GM23338 (cell line): Measurements from ENCODE around the gene DCST2. TPM values are rescaled to one million over a fixed set of nuclear protein-coding genes. Genes with fewer than 3 reads are reported as not detected.

Experiments
- ATAC-seq: fragments of 200-7000 bp; cut with Tn5 transposase; 3 replicates; pipeline ENCODE4 v1.9.1; 2020
- DNase-seq: peaks from one replicate; pipeline ENCODE4 v3.0.0-alpha.2; 2015; ENCODE audit warnings: low spot score
- H2AFZ ChIP-seq: fragments of 200-600 bp; sonication (generic); 2 replicates; pipeline ENCODE4 v1.8.0; 2016; ENCODE audit warnings: antibody characterized with exemption, mild to moderate bottlenecking, moderate library complexity
- H3F3A ChIP-seq: fragments of 200-600 bp; sonication (generic); replicated peaks from 2 replicates; pipeline ENCODE4 v1.8.0; 2017; ENCODE audit warnings: antibody characterized with exemption, mixed run types, low read depth
- H3K27ac ChIP-seq: fragments of 200-600 bp; sonication (generic); 2 replicates; pipeline ENCODE4 v1.6.1; 2016; ENCODE audit warnings: low read depth
- H3K27me3 ChIP-seq: fragments of 200-600 bp; sonication (generic); 2 replicates; pipeline ENCODE4 v1.8.0; 2016; ENCODE audit warnings: mild to moderate bottlenecking, mixed run types, moderate library complexity; ENCODE audit not compliant: insufficient read depth
- H3K36me3 ChIP-seq: fragments of 200-600 bp; sonication (generic); 2 replicates; pipeline ENCODE4 v1.8.0; 2016; ENCODE audit warnings: mild to moderate bottlenecking; ENCODE audit not compliant: insufficient read depth
- H3K4me1 ChIP-seq: fragments of 200-600 bp; sonication (generic); 2 replicates; pipeline ENCODE4 v1.8.0; 2016; ENCODE audit warnings: mild to moderate bottlenecking, moderate library complexity; ENCODE audit not compliant: insufficient read depth
- H3K4me2 ChIP-seq: fragments of 200-600 bp; sonication (generic); 2 replicates; pipeline ENCODE4 v1.7.1; 2017; ENCODE audit warnings: mixed run types
- H3K4me3 ChIP-seq: fragments of 200-600 bp; sonication (generic); 2 replicates; pipeline ENCODE4 v1.6.1; 2016; ENCODE audit warnings: mixed run types
- H3K79me2 ChIP-seq: fragments of 200-600 bp; sonication (generic); replicated peaks from 2 replicates; pipeline ENCODE4 v1.8.0; 2017; ENCODE audit warnings: mild to moderate bottlenecking; ENCODE audit not compliant: insufficient read depth
- H3K9me2 ChIP-seq: fragments of 200-600 bp; sonication (generic); 2 replicates; pipeline ENCODE4 v1.8.0; 2017; ENCODE audit not compliant: insufficient read depth
- H4K20me1 ChIP-seq: fragments of 200-600 bp; sonication (generic); replicated peaks from 2 replicates; pipeline ENCODE4 v1.8.0; 2017; ENCODE audit warnings: mild to moderate bottlenecking; ENCODE audit not compliant: insufficient read depth
- H3K27ac Mint-ChIP-seq: 2 replicates; pipeline ENCODE4 v1.8.0; 2020; ENCODE audit warnings: inconsistent platforms, mild to moderate bottlenecking, moderate library complexity, mixed read lengths
- H3K27me3 Mint-ChIP-seq: 3 replicates; pipeline ENCODE4 v1.8.0; 2022; ENCODE audit warnings: low read depth, mild to moderate bottlenecking, moderate library complexity, mixed read lengths, inconsistent platforms; ENCODE audit not compliant: insufficient read depth, poor library complexity
- H3K36me3 Mint-ChIP-seq: 3 replicates; pipeline ENCODE4 v1.8.0; 2021; ENCODE audit warnings: low read depth, mild to moderate bottlenecking, inconsistent platforms, moderate library complexity, mixed read lengths
- H3K4me1 Mint-ChIP-seq: 3 replicates; pipeline ENCODE4 v1.8.0; 2020; ENCODE audit warnings: mild to moderate bottlenecking, inconsistent platforms, mixed read lengths
- H3K4me3 Mint-ChIP-seq: 3 replicates; pipeline ENCODE4 v1.8.0; 2021; ENCODE audit warnings: moderate library complexity, mild to moderate bottlenecking, inconsistent platforms, mixed read lengths
- H3K9me3 Mint-ChIP-seq: 3 replicates; pipeline ENCODE4 v1.8.0; 2020; ENCODE audit warnings: moderate library complexity, mild to moderate bottlenecking, inconsistent platforms, mixed read lengths
- CREB1 ChIP-seq: fragments of 250-450 bp; sonication (Bioruptor Pico); IDR thresholded peaks from 2 replicates; pipeline ENCODE4 v1.5.0; 2020; ENCODE audit warnings: low read depth, mild to moderate bottlenecking, moderate library complexity
- CTCF ChIP-seq, 2 experiments: fragments of 200-600 bp in 1 of 2; sonication (generic) in 1 of 2; conservative IDR thresholded peaks; 2 replicates each; pipeline versions ENCODE4 v1.5.1 to v1.6.1; 2016 to 2017; ENCODE audit warnings: antibody characterized with exemption in 2 of 2, low read depth in 2 of 2, mild to moderate bottlenecking in 2 of 2, moderate library complexity in 1 of 2
- ETS1 ChIP-seq: IDR thresholded peaks from 2 replicates; pipeline ENCODE4 v1.6.1; 2016; ENCODE audit warnings: antibody characterized with exemption
- EZH2 ChIP-seq: fragments of 200-600 bp; sonication (generic); IDR thresholded peaks from one replicate; pipeline ENCODE4 v1.8.0; 2017; ENCODE audit warnings: antibody characterized with exemption, mild to moderate bottlenecking, low read depth; ENCODE audit not compliant: unreplicated experiment
- EZH2phosphoT487 ChIP-seq: fragments of 200-600 bp; sonication (generic); IDR thresholded peaks from one replicate; pipeline ENCODE4 v1.8.1; 2018; ENCODE audit warnings: antibody characterized with exemption; ENCODE audit not compliant: unreplicated experiment
- JUNB ChIP-seq: IDR thresholded peaks from one replicate; pipeline ENCODE4 v1.6.1; 2016; ENCODE audit warnings: antibody characterized with exemption; ENCODE audit not compliant: unreplicated experiment
- NANOG ChIP-seq: IDR thresholded peaks from 2 replicates; pipeline ENCODE4 v1.6.1; 2016; ENCODE audit warnings: antibody characterized with exemption, borderline replicate concordance
- POLR2AphosphoS5 ChIP-seq: IDR thresholded peaks from 2 replicates; pipeline ENCODE4 v1.6.1; 2016; ENCODE audit warnings: antibody characterized with exemption, low read depth
- REST ChIP-seq: IDR thresholded peaks from one replicate; pipeline ENCODE4 v1.6.1; 2018; ENCODE audit warnings: antibody characterized with exemption; ENCODE audit not compliant: unreplicated experiment
- STAT1 ChIP-seq: IDR thresholded peaks from one replicate; pipeline ENCODE4 v1.6.1; 2016; ENCODE audit warnings: antibody characterized with exemption; ENCODE audit not compliant: unreplicated experiment
- ZNF114 ChIP-seq: fragments of 250-450 bp; sonication (Bioruptor Pico); IDR thresholded peaks from 2 replicates; pipeline ENCODE4 v1.5.0; 2020; ENCODE audit warnings: mild to moderate bottlenecking, moderate library complexity
- ZNF331 ChIP-seq: fragments of 250-450 bp; sonication (Bioruptor Pico); IDR thresholded peaks from 2 replicates; pipeline ENCODE4 v1.5.0; 2020; ENCODE audit warnings: low read depth, mild to moderate bottlenecking, moderate library complexity
- ZNF462 ChIP-seq: fragments of 250-450 bp; sonication (Bioruptor Pico); IDR thresholded peaks from 2 replicates; pipeline ENCODE4 v1.5.0; 2020; ENCODE audit warnings: mild to moderate bottlenecking, moderate library complexity
- polyA plus RNA-seq: library from polyadenylated mRNA; unstranded; fragments of >200 nt; fragmentation: Nextera tagmentation; extraction: Ambion mirVana; gene quantifications from 2 replicates; pipeline ENCODE4 v1.2.1, GENCODE V29; 2016
- total RNA-seq: library from RNA; depleted of rRNA; stranded (reverse); fragments of >200 nt; shearing (Covaris generic); gene quantifications from 2 replicates; pipeline ENCODE4 v1.2.3, GENCODE V29; 2014

The DCST2 gene
- total and polyA plus RNA-seq, 2 experiments from 2014 or later = 0.78 TPM; not detected in 1

- Mint-ChIP-seq H3K27ac (no peak overlapping the region), H3K9me3 (no peaks in the 10 kb centered on the region), H3K27me3 (peaks cover 77% of the 10 kb centered on the region), H3K36me3 (no peaks in the 10 kb centered on the region; the same call in 2 of the 3 replicates), H3K4me1 (peaks cover 47% of the 10 kb centered on the region), H3K4me3 (peak overlapping the region; percentile 67; the same call in 2 of the 3 replicates)
- Histone ChIP-seq H3K36me3 (no peaks in the 10 kb centered on the region), H3K4me2 (no peak overlapping the region), H3F3A (peaks cover 18% of the 10 kb centered on the region; the same call in 1 of the 2 replicates), H3K4me3 (peak overlapping the region; percentile 83; the same call in 1 of the 2 replicates), H3K4me1 (peaks cover 27% of the 10 kb centered on the region), H3K27ac (no peak overlapping the region), H3K79me2 (no peaks in the 10 kb centered on the region), H2AFZ (no peak overlapping the region), H3K27me3 (peaks cover 64% of the 10 kb centered on the region), H3K9me2 (no peaks in the 10 kb centered on the region), H4K20me1 (peaks cover 6% of the 10 kb centered on the region; the same call in 1 of the 2 replicates)
- DNase-seq (no peak), ATAC-seq (no peak)
- TF ChIP-seq ZNF331 (CRISPR knock-in tag) (no peak), JUNB (no peak), POLR2AphosphoS5 (no peak), CTCF (conservative IDR thresholded peaks at IDR 0.05; ENCODE audit: low read depth in 2 of 2) (no peak), EZH2phosphoT487 (no peak), EZH2 (no peak), CREB1 (CRISPR knock-in tag) (no peak), ETS1 (no peak), REST (no peak), ZNF114 (CRISPR knock-in tag) (no peak), NANOG (no peak), STAT1 (no peak), ZNF462 (no peak)
Measured at GRCh38 chr1:155083052-155083541, 49.5 kb upstream of the DCST2 start.
